ENCODE results near the gene PPP4C. TPM values are rescaled to one million over a fixed set of nuclear protein-coding genes. Genes with fewer than 3 reads are reported as not detected.

Gene PPP4C
- total RNA-seq, 1 experiment from 2014 or later = 165 TPM

- Histone ChIP-seq H3K9me3 (ENCODE audit: control insufficient read depth in 1 of 2, insufficient read depth in 1 of 2, low read depth in 1 of 2, low read length in 2 of 2) (no peaks in the 10 kb centered on the region), H3K79me2 (ENCODE audit: insufficient read depth, low read length) (no peaks in the 10 kb centered on the region; the same call in 1 of the 2 replicates), H4K20me1 (ENCODE audit: insufficient read depth) (no peaks in the 10 kb centered on the region), H3K4me1 (ENCODE audit: control insufficient read depth in 1 of 2, insufficient read depth in 2 of 2, low read length in 2 of 2) (peaks cover 9 to 38% of the 10 kb centered on the region in 2 experiments), H3K27me3 (ENCODE audit: insufficient read depth, low read length) (no peaks in the 10 kb centered on the region), H2AFZ (ENCODE audit: low read depth, low read length, poor library complexity, severe bottlenecking) (no peak overlapping the region), H3K4me3 (replicated peaks in 1 of 2; ENCODE audit: low read depth in 1 of 2, low read length in 2 of 2) (no peak overlapping the region), H3K4me2 (ENCODE audit: low read length) (no peak overlapping the region), H3K9me2 (ENCODE audit: insufficient read depth) (no peaks in the 10 kb centered on the region), H3K27ac (ENCODE audit: low read depth, low read length) (no peak overlapping the region), H3K9ac (ENCODE audit: low read length) (no peak overlapping the region), H3K36me3 (ENCODE audit: control insufficient read depth in 1 of 2, insufficient read depth in 2 of 2, low read length in 2 of 2) (peaks cover 14 to 29% of the 10 kb centered on the region in 2 experiments; a peak in 3 of 4 replicates)
- TF ChIP-seq EGR1 (IDR thresholded peaks at IDR 0.05; ENCODE audit: low read depth) (no peak), ATF3 (IDR thresholded peaks at IDR 0.05) (no peak), CTCF (IDR thresholded peaks at IDR 0.05 in 2 of 3, conservative IDR thresholded peaks at IDR 0.05 in 1 of 3; ENCODE audit: borderline replicate concordance in 1 of 3, insufficient read depth in 1 of 3, low read depth in 2 of 3, low read length in 2 of 3) (no peak), CEBPB (IDR thresholded peaks at IDR 0.05; ENCODE audit: low read depth) (no peak), SIN3A (IDR thresholded peaks at IDR 0.05; ENCODE audit: low read depth) (no peak), POLR2AphosphoS5 (IDR thresholded peaks at IDR 0.05; ENCODE audit: low read depth, low read length) (no peak), MAX (IDR thresholded peaks at IDR 0.05) (no peak), ELF1 (IDR thresholded peaks at IDR 0.05; ENCODE audit: borderline replicate concordance, low read depth) (no peak), EZH2phosphoT487 (IDR thresholded peaks at IDR 0.05; ENCODE audit: borderline replicate concordance) (no peak), POLR2A (IDR thresholded peaks at IDR 0.05; ENCODE audit: borderline replicate concordance, extremely low read depth, insufficient read depth, insufficient read length) (no peak), ZBTB33 (IDR thresholded peaks at IDR 0.05; ENCODE audit: extremely low read depth, insufficient replicate concordance, low read length) (no peak), EZH2 (IDR thresholded peaks at IDR 0.05) (no peak)
- CTCF ChIA-PET = interaction anchor here (1.2 to 1.3 kb wide), 2 partner anchors 34 to 387 kb away, joined by 3 read pairs; a partner anchor contains a TSS
- RAD21 ChIA-PET (ENCODE audit: low non-redundant PET in 1 of 2, low total read pairs in 2 of 2, uncharacterized antibody in 2 of 2, unreplicated experiment in 2 of 2) = no interaction called here
- DNase-seq (ENCODE audit: low read depth, low spot score) (no peak), ATAC-seq (no peak)
- POLR2A ChIA-PET = no interaction called here
- intact Hi-C loops (cut with micrococcal nuclease) = no loop called here
- BruUV-seq (replicated peaks) = no TSS peak
These were observed 11.5 kb downstream of the PPP4C start for GRCh38 chr16:30087181-30087898.
